IMR-90 (cell line): Measurements from ENCODE around the gene FHAD1. TPM values are rescaled to one million over a fixed set of nuclear protein-coding genes. Genes with fewer than 3 reads are reported as not detected.
A peak's percentile ranks its signal among the peaks of the same experiment; 100 is the strongest.

ENCODE experiments used
- ATAC-seq: fragments of 200-7000 bp; cut with Tn5 transposase; 2 replicates; pipeline ENCODE4 v1.9.1; 2020; ENCODE audit warnings: low read depth, mild to moderate bottlenecking, moderate library complexity
- BruUV-seq: library from RNA; stranded (reverse); fragments of 400-500 nt; replicated peaks from 2 replicates; lab custom pipeline; 2021; lab: Mats Ljungman, UMichigan
- CTCF ChIA-PET: fragments of 300-600 bp; formaldehyde crosslinking; extraction: SDS; loops from one replicate; lab custom pipeline; 2021; ENCODE audit warnings: antibody characterized with exemption; lab: Yijun Ruan, JAX
- POLR2A ChIA-PET: fragments of 300-600 bp; sonication (Branson Sonifier 250); formaldehyde crosslinking; loops from one replicate; lab custom pipeline; 2022; ENCODE audit warnings: antibody characterized with exemption; ENCODE audit not compliant: unreplicated experiment; lab: Charles Lee
- DNase-seq: peaks from one replicate; pipeline ENCODE4 v3.0.0; 2013
- H2AFZ ChIP-seq: replicated peaks from 2 replicates; pipeline ENCODE3; 2013; ENCODE audit warnings: low read length, mild to moderate bottlenecking; ENCODE audit not compliant: poor library complexity
- H2AK5ac ChIP-seq: 2 replicates; pipeline ENCODE4 v1.6.1; 2013; ENCODE audit warnings: low read depth, low read length, inconsistent platforms
- H2AK9ac ChIP-seq: replicated peaks from 2 replicates; pipeline ENCODE3; 2013; ENCODE audit warnings: mild to moderate bottlenecking, low read depth, low read length, moderate library complexity; ENCODE audit not compliant: poor library complexity
- H2BK120ac ChIP-seq: 2 replicates; pipeline ENCODE4 v1.6.1; 2013; ENCODE audit warnings: low read depth, low read length, inconsistent platforms
- H2BK15ac ChIP-seq: 3 replicates; pipeline ENCODE4 v1.6.1; 2013; ENCODE audit warnings: low read depth, low read length, inconsistent platforms
- H2BK20ac ChIP-seq: 2 replicates; pipeline ENCODE4 v1.6.1; 2013; ENCODE audit warnings: low read depth, mild to moderate bottlenecking, inconsistent platforms, low read length, moderate library complexity
- H2BK5ac ChIP-seq: 2 replicates; pipeline ENCODE4 v1.6.1; 2013; ENCODE audit warnings: mild to moderate bottlenecking, low read depth, low read length, inconsistent platforms; ENCODE audit not compliant: poor library complexity, severe bottlenecking
- H3K14ac ChIP-seq: replicated peaks from 2 replicates; pipeline ENCODE4 v1.6.1; 2013; ENCODE audit warnings: low read depth, low read length, inconsistent platforms
- H3K18ac ChIP-seq: 2 replicates; pipeline ENCODE4 v1.6.1; 2013; ENCODE audit warnings: low read depth, low read length, control low read depth
- H3K23ac ChIP-seq: 2 replicates; pipeline ENCODE4 v1.6.1; 2013; ENCODE audit warnings: low read depth, low read length, inconsistent platforms
- H3K27ac ChIP-seq: 2 replicates; pipeline ENCODE4 v1.5.1; 2013; ENCODE audit warnings: mild to moderate bottlenecking, control low read depth, low read length; ENCODE audit not compliant: insufficient read depth
- H3K27me3 ChIP-seq: 2 replicates; pipeline ENCODE4 v1.6.1; 2013; ENCODE audit warnings: low read length; ENCODE audit not compliant: control insufficient read depth, insufficient read depth
- H3K36me3 ChIP-seq: 2 replicates; pipeline ENCODE4 v1.6.1; 2013; ENCODE audit warnings: low read length, mixed read lengths; ENCODE audit not compliant: control insufficient read depth, insufficient read depth
- H3K4ac ChIP-seq: 2 replicates; pipeline ENCODE4 v1.6.1; 2013; ENCODE audit warnings: low read depth, low read length, inconsistent platforms
- H3K4me1 ChIP-seq: 2 replicates; pipeline ENCODE4 v1.6.1; 2013; ENCODE audit warnings: low read length, mixed read lengths; ENCODE audit not compliant: control insufficient read depth, insufficient read depth
- H3K4me2 ChIP-seq: 2 replicates; pipeline ENCODE4 v1.6.1; 2013; ENCODE audit warnings: low read depth, mild to moderate bottlenecking, control low read depth, low read length, moderate library complexity
- H3K4me3 ChIP-seq: 2 replicates; pipeline ENCODE4 v1.5.1; 2013; ENCODE audit warnings: low read depth, mild to moderate bottlenecking, control low read depth, low read length, moderate library complexity; ENCODE audit not compliant: insufficient read depth
- H3K56ac ChIP-seq: 2 replicates; pipeline ENCODE4 v1.6.1; 2013; ENCODE audit warnings: low read length, inconsistent platforms; ENCODE audit not compliant: insufficient read depth; ENCODE audit errors: extremely low read depth
- H3K79me1 ChIP-seq, 2 experiments: 2 replicates each; pipeline ENCODE4 v1.6.1; 2013; ENCODE audit warnings: low read length in 2 of 2, inconsistent platforms in 1 of 2, low read depth in 1 of 2
- H3K9ac ChIP-seq: 2 replicates; pipeline ENCODE4 v1.6.1; 2013; ENCODE audit warnings: low read depth, low read length, control low read depth
- H3K9me1 ChIP-seq: 2 replicates; pipeline ENCODE4 v1.6.1; 2013; ENCODE audit warnings: low read length, inconsistent platforms; ENCODE audit not compliant: insufficient read depth
- H3K9me3 ChIP-seq: 2 replicates; pipeline ENCODE4 v1.6.1; 2013; ENCODE audit warnings: low read length; ENCODE audit not compliant: control insufficient read depth, insufficient read depth
- H4K20me1 ChIP-seq: 2 replicates; pipeline ENCODE4 v1.6.1; 2013; ENCODE audit warnings: low read length, inconsistent platforms; ENCODE audit not compliant: insufficient read depth
- H4K5ac ChIP-seq: 2 replicates; pipeline ENCODE4 v1.6.1; 2013; ENCODE audit warnings: mild to moderate bottlenecking, low read depth, low read length, control low read depth
- H4K8ac ChIP-seq, 2 experiments: 2 replicates each; pipeline ENCODE4 v1.6.1; 2013; ENCODE audit warnings: low read depth in 2 of 2, low read length in 2 of 2, control low read depth in 1 of 2, inconsistent platforms in 1 of 2
- H4K91ac ChIP-seq: 2 replicates; pipeline ENCODE4 v1.6.1; 2013; ENCODE audit warnings: low read depth, low read length, inconsistent platforms; ENCODE audit not compliant: insufficient read depth
- CEBPB ChIP-seq: IDR thresholded peaks from 2 replicates; pipeline ENCODE4 v1.6.1; 2012; ENCODE audit warnings: low read depth, low read length, improper control_type of control experiment
- ELK1 ChIP-seq: fragments of 150-350 bp; IDR thresholded peaks from 2 replicates; pipeline ENCODE4 v1.6.1; 2016; ENCODE audit warnings: low read depth, mild to moderate bottlenecking, low read length, moderate library complexity, borderline replicate concordance
- FOS ChIP-seq: fragments of 150-350 bp; IDR thresholded peaks from 2 replicates; pipeline ENCODE4 v1.6.1; 2016; ENCODE audit warnings: low read depth, low read length
- MAFK ChIP-seq: IDR thresholded peaks from 2 replicates; pipeline ENCODE4 v1.6.1; 2012; ENCODE audit warnings: low read depth, low read length, improper control_type of control experiment
- NFE2L2 ChIP-seq: fragments of 150-350 bp; IDR thresholded peaks from 2 replicates; pipeline ENCODE4 v1.6.1; 2016; ENCODE audit warnings: low read depth, mild to moderate bottlenecking, low read length
- POLR2A ChIP-seq: IDR thresholded peaks from 2 replicates; pipeline ENCODE4 v1.6.1; 2012; ENCODE audit warnings: mild to moderate bottlenecking, low read depth, low read length
- USF2 ChIP-seq: fragments of 150-350 bp; IDR thresholded peaks from 2 replicates; pipeline ENCODE4 v1.6.1; 2017; ENCODE audit warnings: mild to moderate bottlenecking, antibody characterized with exemption, low read length, low read depth
- WGBS, 2 experiments: methylation state at CpG; one replicate each; pipeline versions ENCODE4 v1.1.5 to v1.1.7; 2013; ENCODE audit warnings: missing lambda C conversion rate in 2 of 2; ENCODE audit not compliant: insufficient read length in 1 of 2; ENCODE audit errors: extremely low coverage in 2 of 2; 5-methylcytosine and 5-hydroxymethylcytosine counted together
- dilution Hi-C: fragments of 300-500 bp; cut with HindIII; formaldehyde crosslinking; loops from one replicate; pipeline ENCODE4 v1.14.3; 2018; ENCODE audit warnings: low sequenced_read_pairs; ENCODE audit not compliant: unreplicated experiment
- in situ Hi-C: fragments of 300-500 bp; cut with MboI; formaldehyde crosslinking; loops from 3 replicates; pipeline ENCODE4 v1.14.3; 2019; ENCODE audit warnings: low sequenced_read_pairs, inconsistent platforms, mixed read lengths
- intact Hi-C: fragments of 100-400 bp; cut with micrococcal nuclease; formaldehyde crosslinking; loops from 2 replicates; pipeline ENCODE4 v1.10.0; 2022
- polyA plus RNA-seq, 3 experiments: library from polyadenylated mRNA; depleted of rRNA; stranded (reverse); fragments of >200 nt; gene quantifications; 2 replicates each; pipeline ENCODE4 v1.2.3, GENCODE V29; 2012; ENCODE audit warnings: low replicate concordance in 1 of 3
- total RNA-seq: library from RNA; depleted of rRNA; stranded (reverse); fragments of >200 nt; gene quantifications from 2 replicates; pipeline ENCODE4 v1.2.3, GENCODE V29; 2012

Gene FHAD1
- total and polyA plus RNA-seq, 2 of the 4 experiments (the other 2 are of a cell fraction): not detected

GRCh38 chr1:15290382-15290781 lies 43.4 kb downstream of the FHAD1 start:
- no peak overlapping the region for H3K23ac ChIP-seq
- no peak overlapping the region for H2BK15ac ChIP-seq
- H3K9ac ChIP-seq: no peak overlapping the region
- H3K56ac ChIP-seq: no peak overlapping the region
- peaks cover 2% of the 10 kb centered on the region; the same call in 1 of the 2 replicates for H3K27me3 ChIP-seq
- H3K4ac ChIP-seq: peak overlapping the region; percentile 37; the same call in 1 of the 2 replicates
- ChIA-PET CTCF (interaction anchor here (0.6 to 0.7 kb wide), 2 partner anchors 15 to 156 kb away, joined by 3 to 7 read pairs; no protein-coding TSS in a partner anchor), POLR2A (no interaction called here)
- peak; percentile 98 for DNase-seq
- TF ChIP-seq USF2 (peak; percentile 37; the same call in 1 of the 2 replicates), MAFK (peak; percentile 31; the same call in 1 of the 2 replicates), POLR2A (no peak), NFE2L2 (peak; percentile 93), FOS (peak; percentile 72), ELK1 (no peak), CEBPB (peak; percentile 94)
- H3K9me1 ChIP-seq: no peaks in the 10 kb centered on the region
- no peak overlapping the region for H2AK9ac ChIP-seq
- H2BK5ac ChIP-seq: no peak overlapping the region
- BruUV-seq: no TSS peak
- peak overlapping the region; percentile 28 for H2AFZ ChIP-seq
- in situ Hi-C loops: no loop called here
- no peak overlapping the region for H4K5ac ChIP-seq
- no peak overlapping the region for H3K4me2 ChIP-seq
- H3K27ac ChIP-seq: no peak overlapping the region
- H2BK120ac ChIP-seq: no peak overlapping the region
- H4K20me1 ChIP-seq: no peaks in the 10 kb centered on the region
- no peaks in the 10 kb centered on the region; the same call in 1 of the 2 replicates for H3K9me3 ChIP-seq
- WGBS, 2 experiments: 96% methylated on average over 3 of the region's 9 CpGs; no CpG with 5 or more reads in 1 of the 2 experiments
- 0 out of 4 replicates have a peak overlapping the region, but pooled peaks of 1 of the 2 experiments have one; percentile 17 for H4K8ac ChIP-seq
- intact Hi-C loops: no loop called here
- H3K79me1 ChIP-seq: no peaks in the 10 kb centered on the region
- H3K14ac ChIP-seq: no peak overlapping the region
- H3K4me3 ChIP-seq: no peak overlapping the region
- peak overlapping the region; percentile 37; the same call in 1 of the 2 replicates for H2AK5ac ChIP-seq
- H3K36me3 ChIP-seq: no peaks in the 10 kb centered on the region
- dilution Hi-C loops: no loop called here
- H2BK20ac ChIP-seq: no peak overlapping the region
- no peak overlapping the region; the same call in 1 of the 2 replicates for H4K91ac ChIP-seq
- no peak overlapping the region; the same call in 1 of the 2 replicates for H3K18ac ChIP-seq
- peak; percentile 61 for ATAC-seq
- H3K4me1 ChIP-seq: 0 out of 2 replicates have a peak, but pooled peaks cover 3% of the 10 kb centered on the region
